Left ventricle myocardium inferior (tissue), 1 donor: ENCODE measurements around the gene PHF19. TPM values are rescaled to one million over a fixed set of nuclear protein-coding genes. Genes with fewer than 3 reads are reported as not detected.

Source experiments
- DNase-seq: peaks from one replicate; pipeline ENCODE4 v3.0.0-alpha.2; 2020
- H3K27ac ChIP-seq: fragments of 200-600 bp; replicated peaks from 2 replicates; pipeline ENCODE4 v1.8.0; 2021
- H3K27me3 ChIP-seq: fragments of 200-600 bp; 2 replicates; pipeline ENCODE4 v1.8.0; 2021; ENCODE audit warnings: low read depth
- H3K36me3 ChIP-seq: fragments of 200-600 bp; 2 replicates; pipeline ENCODE4 v1.8.0; 2021
- H3K4me1 ChIP-seq: fragments of 200-600 bp; 2 replicates; pipeline ENCODE4 v1.8.0; 2021
- H3K4me3 ChIP-seq: fragments of 200-600 bp; 2 replicates; pipeline ENCODE4 v1.8.0; 2021; ENCODE audit warnings: mild to moderate bottlenecking, moderate library complexity
- H3K9me3 ChIP-seq: fragments of 200-600 bp; replicated peaks from 2 replicates; pipeline ENCODE4 v1.8.0; 2021
- CTCF ChIP-seq: fragments of 200-600 bp; IDR thresholded peaks from 2 replicates; pipeline ENCODE4 v1.8.0; 2021; ENCODE audit warnings: antibody characterized with exemption, mild to moderate bottlenecking, borderline replicate concordance
- intact Hi-C: fragments of 100-400 bp; cut with micrococcal nuclease; formaldehyde crosslinking; loops from one replicate; pipeline ENCODE4 v1.11.0; 2022
- total RNA-seq: library from RNA; stranded (reverse); fragmentation: NEBNext Ultra II Directional; extraction: Animal tissue kit (Norgen Biotek cat#: 25700); gene quantifications from one replicate; pipeline ENCODE4 v1.2.1, GENCODE V29; 2021
- donor health status: DM: no; HTN: yes; CAD: no; lungs with severe emphysema.

The PHF19 gene
- total RNA-seq, 1 donor from 2014 or later: 13.0 TPM

DNA sequence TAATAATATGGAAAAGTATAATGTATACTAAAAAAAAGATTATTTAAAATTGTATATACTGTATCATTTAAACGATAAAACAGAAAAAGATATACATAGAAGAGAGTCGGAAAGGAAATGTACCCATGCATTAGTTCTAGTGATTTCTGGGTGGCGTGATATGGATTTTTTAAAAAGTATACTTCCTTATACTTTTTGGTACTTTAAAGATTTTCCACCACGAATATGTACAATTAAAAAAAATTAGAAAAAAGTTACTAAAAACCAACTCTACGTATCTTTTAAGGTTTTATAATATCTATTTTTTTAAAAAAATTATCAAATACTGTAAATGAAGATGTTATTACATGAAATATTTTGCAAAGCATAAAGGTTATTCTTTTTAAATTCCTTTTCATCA lies 12.3 kb downstream of the PHF19 start:
- H3K4me3 ChIP-seq: no peak overlapping the region
- no peak overlapping the region for H3K27ac ChIP-seq
- no peaks in the 10 kb centered on the region for H3K9me3 ChIP-seq
- no peaks in the 10 kb centered on the region for H3K27me3 ChIP-seq
- no peak for DNase-seq
- intact Hi-C loops: no loop called here
- TF ChIP-seq CTCF: no peak
- H3K4me1 ChIP-seq: peaks cover 9% of the 10 kb centered on the region
- H3K36me3 ChIP-seq: peaks cover 28% of the 10 kb centered on the region

GRCh38 chr9:120863833-120864232 lies 13.2 kb downstream of the PHF19 start:
- no peak overlapping the region for H3K4me3 ChIP-seq
- no peak for TF ChIP-seq CTCF
- no peaks in the 10 kb centered on the region for H3K9me3 ChIP-seq
- no peaks in the 10 kb centered on the region for H3K27me3 ChIP-seq
- H3K36me3 ChIP-seq: peaks cover 33% of the 10 kb centered on the region
- peaks cover 5% of the 10 kb centered on the region for H3K4me1 ChIP-seq
- no peak overlapping the region for H3K27ac ChIP-seq
- no peak for DNase-seq
- intact Hi-C loops: no loop called here

DNA sequence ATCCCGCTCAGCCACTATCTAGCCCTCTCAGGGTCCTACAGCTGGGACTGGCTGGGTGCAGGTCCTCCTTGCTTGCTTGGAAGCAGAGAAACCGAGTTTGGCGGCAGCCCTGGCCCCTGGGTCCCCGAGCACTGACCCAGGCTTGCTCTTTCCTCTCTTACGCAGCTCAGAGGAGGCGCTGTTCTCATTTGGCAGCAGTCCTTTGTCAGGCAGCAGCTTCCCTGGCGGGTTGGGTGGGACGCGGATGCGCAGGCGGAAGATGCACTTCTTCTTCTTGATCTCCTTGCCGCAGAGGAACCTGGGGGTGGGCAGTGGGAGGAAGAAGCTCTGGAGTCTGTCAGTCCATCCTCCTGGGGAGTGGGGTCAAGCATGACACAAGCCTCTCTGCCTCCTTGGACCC lies 14.5 kb downstream of the PHF19 start:
- Histone ChIP-seq H3K36me3 (peaks cover 39% of the 10 kb centered on the region), H3K27ac (no peak overlapping the region), H3K4me1 (peaks cover 4% of the 10 kb centered on the region), H3K4me3 (no peak overlapping the region), H3K9me3 (no peaks in the 10 kb centered on the region), H3K27me3 (no peaks in the 10 kb centered on the region)
- no peak for TF ChIP-seq CTCF
- no peak for DNase-seq
- intact Hi-C loops: no loop called here

DNA sequence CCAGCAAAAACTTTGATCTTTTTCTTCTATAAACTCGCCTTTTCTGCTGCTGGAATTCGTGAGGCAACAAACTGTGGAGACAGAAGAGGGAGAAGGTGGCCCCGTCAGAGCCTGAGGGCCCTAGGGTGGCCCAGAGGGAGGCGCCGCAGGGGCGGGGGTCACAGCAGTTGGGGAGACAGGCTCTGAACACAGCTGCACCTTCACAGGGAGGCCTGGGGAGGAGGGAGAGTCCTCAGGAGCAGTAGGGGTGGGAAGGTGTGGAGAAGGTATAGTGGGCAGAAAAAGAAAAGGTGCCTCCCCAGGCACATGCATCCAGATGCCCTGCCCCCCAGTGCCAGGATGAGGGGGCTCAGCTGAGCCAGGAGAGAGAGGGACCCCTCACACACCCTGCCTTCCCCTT lies 15.1 kb downstream of the PHF19 start:
- Histone ChIP-seq H3K27me3 (no peaks in the 10 kb centered on the region), H3K4me3 (no peak overlapping the region), H3K9me3 (no peaks in the 10 kb centered on the region), H3K4me1 (peaks cover 7% of the 10 kb centered on the region), H3K36me3 (peaks cover 41% of the 10 kb centered on the region), H3K27ac (no peak overlapping the region)
- intact Hi-C loops: no loop called here
- no peak for DNase-seq
- TF ChIP-seq CTCF: no peak

DNA sequence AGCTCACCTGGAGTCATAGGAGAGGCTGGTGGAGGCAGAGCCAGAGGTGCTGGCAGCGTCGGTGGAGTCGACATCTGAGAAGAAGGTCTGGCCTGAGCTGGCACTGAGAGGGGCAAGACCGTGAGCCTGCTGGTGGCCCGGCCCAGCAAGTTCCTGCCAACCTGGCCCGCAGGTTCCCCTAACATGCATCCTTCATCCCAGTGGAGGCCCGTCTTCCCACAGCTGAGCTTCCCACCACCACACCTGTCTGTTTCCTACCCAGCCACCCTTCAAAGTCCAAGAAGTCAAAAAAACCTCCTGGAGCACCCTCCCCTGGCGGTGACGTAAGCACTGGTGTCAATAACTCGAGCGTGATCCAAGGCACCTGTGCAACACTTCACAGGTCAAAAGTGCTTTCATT lies 16.9 kb downstream of the PHF19 start:
- no peak for TF ChIP-seq CTCF
- no peak overlapping the region for H3K4me3 ChIP-seq
- H3K36me3 ChIP-seq: peaks cover 36% of the 10 kb centered on the region
- H3K27me3 ChIP-seq: no peaks in the 10 kb centered on the region
- intact Hi-C loops: no loop called here
- H3K27ac ChIP-seq: no peak overlapping the region
- H3K9me3 ChIP-seq: no peaks in the 10 kb centered on the region
- no peak for DNase-seq
- H3K4me1 ChIP-seq: peaks cover 7% of the 10 kb centered on the region

DNA sequence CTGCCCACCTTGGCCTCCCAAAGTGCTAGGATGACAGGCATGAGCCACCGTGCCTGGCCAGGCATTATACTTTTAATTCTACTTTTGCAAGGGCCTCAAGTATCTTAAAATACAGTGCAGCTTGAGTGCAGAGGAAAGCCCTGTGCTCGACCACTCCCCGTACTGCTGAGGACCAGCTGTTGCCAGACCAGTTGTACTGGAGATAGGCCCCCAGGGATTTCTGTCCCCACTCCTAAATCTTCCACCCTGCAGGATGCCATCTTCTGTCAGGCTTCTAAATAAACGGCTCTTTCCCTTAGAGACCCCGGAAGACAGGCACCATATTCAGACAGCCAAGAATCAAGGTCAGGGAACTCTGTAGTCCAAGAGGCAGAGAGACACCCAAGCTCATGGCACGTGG lies 17.6 kb downstream of the PHF19 start:
- TF ChIP-seq CTCF: no peak
- intact Hi-C loops: no loop called here
- no peak overlapping the region for H3K4me3 ChIP-seq

More for the DNA sequence above, 17.6 kb downstream of the PHF19 start:
- Histone ChIP-seq H3K27ac (no peak overlapping the region), H3K4me1 (peaks cover 7% of the 10 kb centered on the region), H3K9me3 (no peaks in the 10 kb centered on the region), H3K36me3 (peaks cover 36% of the 10 kb centered on the region), H3K27me3 (no peaks in the 10 kb centered on the region)
- DNase-seq: no peak
